A673 (cell line): ENCODE results near the gene TSHZ2.

Source experiments
- EZH2 ChIP-seq: fragments of 200-600 bp; sonication (generic); IDR thresholded peaks from 2 replicates; pipeline ENCODE4 v1.6.1; 2017; ENCODE audit warnings: borderline replicate concordance, low read depth, mild to moderate bottlenecking, mixed read lengths, antibody characterized with exemption, low read length; ENCODE audit not compliant: poor library complexity, severe bottlenecking
- TF ChIP-seq, protein P1 (sequence below): fragments of 300-800, 200-600 bp; sonication (generic); conservative IDR thresholded peaks from 2 replicates; pipeline ENCODE4 v1.5.1; 2017; ENCODE audit warnings: low read depth, mild to moderate bottlenecking, antibody characterized with exemption, low read length, moderate library complexity, mixed read lengths

DNA sequence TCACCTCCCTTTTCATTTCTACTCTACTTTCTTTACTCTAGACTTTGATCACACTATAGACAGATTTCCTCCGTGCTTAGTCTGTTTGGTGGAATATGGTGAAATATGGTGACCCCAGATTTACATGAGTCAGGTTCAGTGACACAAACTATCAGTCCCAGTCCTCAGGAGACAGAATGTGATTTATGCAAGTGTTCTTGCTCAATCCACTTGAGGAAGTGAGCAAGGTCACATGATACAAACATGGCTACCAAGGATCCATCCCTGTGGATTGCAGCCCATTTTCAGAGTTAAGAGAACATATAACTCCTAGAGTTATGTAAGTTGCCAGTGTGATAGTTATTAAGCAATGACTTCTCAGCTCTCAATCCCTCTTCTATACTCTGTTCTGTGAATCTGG, 23.7 kb upstream of the TSHZ2 start:
- TF ChIP-seq, protein P1, sequence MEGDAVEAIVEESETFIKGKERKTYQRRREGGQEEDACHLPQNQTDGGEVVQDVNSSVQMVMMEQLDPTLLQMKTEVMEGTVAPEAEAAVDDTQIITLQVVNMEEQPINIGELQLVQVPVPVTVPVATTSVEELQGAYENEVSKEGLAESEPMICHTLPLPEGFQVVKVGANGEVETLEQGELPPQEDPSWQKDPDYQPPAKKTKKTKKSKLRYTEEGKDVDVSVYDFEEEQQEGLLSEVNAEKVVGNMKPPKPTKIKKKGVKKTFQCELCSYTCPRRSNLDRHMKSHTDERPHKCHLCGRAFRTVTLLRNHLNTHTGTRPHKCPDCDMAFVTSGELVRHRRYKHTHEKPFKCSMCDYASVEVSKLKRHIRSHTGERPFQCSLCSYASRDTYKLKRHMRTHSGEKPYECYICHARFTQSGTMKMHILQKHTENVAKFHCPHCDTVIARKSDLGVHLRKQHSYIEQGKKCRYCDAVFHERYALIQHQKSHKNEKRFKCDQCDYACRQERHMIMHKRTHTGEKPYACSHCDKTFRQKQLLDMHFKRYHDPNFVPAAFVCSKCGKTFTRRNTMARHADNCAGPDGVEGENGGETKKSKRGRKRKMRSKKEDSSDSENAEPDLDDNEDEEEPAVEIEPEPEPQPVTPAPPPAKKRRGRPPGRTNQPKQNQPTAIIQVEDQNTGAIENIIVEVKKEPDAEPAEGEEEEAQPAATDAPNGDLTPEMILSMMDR = no peak
- TF ChIP-seq EZH2 = no peak
